ENCODE measurements around the gene GRXCR2. TPM values are rescaled to one million over a fixed set of nuclear protein-coding genes. Genes with fewer than 3 reads are reported as not detected.
A peak's percentile ranks its signal among the peaks of the same experiment; 100 is the strongest.
"Not testable (repeated sequence)": the region's sequence is repeated elsewhere in the genome, so short reads cannot be mapped to it uniquely, and the experiment has no call there.

Gene GRXCR2
- total and polyA plus RNA-seq, 2 of the 4 experiments (the other 2 are of a cell fraction), result not detected

- H2BK20ac ChIP-seq (ENCODE audit: low read depth, low read length); H3K27ac ChIP-seq (ENCODE audit: insufficient read depth, low read length); H3K4me1 ChIP-seq (ENCODE audit: control insufficient read depth, insufficient read depth, low read length); H3K9me3 ChIP-seq (ENCODE audit: control insufficient read depth, insufficient read depth, low read length); H3K27me3 ChIP-seq (ENCODE audit: control insufficient read depth, insufficient read depth, low read length); DNase-seq; H3K9me1 ChIP-seq (ENCODE audit: insufficient read depth, low read length); H4K20me1 ChIP-seq (ENCODE audit: insufficient read depth, low read length); H3K4me2 ChIP-seq (ENCODE audit: low read depth, low read length); H3K18ac ChIP-seq (ENCODE audit: low read depth, low read length); POLR2A ChIA-PET (ENCODE audit: unreplicated experiment); H3K4me3 ChIP-seq (ENCODE audit: insufficient read depth, low read depth, low read length); H3K9ac ChIP-seq (ENCODE audit: low read depth, low read length); H2BK5ac ChIP-seq (ENCODE audit: low read depth, low read length, poor library complexity, severe bottlenecking); H3K23ac ChIP-seq (ENCODE audit: low read depth, low read length); BruUV-seq (replicated peaks); H4K91ac ChIP-seq (ENCODE audit: insufficient read depth, low read depth, low read length); H3K56ac ChIP-seq (ENCODE audit: extremely low read depth, insufficient read depth, low read length); H3K36me3 ChIP-seq (ENCODE audit: control insufficient read depth, insufficient read depth, low read length); dilution Hi-C loops (cut with HindIII; ENCODE audit: low sequenced_read_pairs, unreplicated experiment); ATAC-seq (ENCODE audit: low read depth): not testable (repeated sequence)
- peak overlapping the region; percentile 79 to 90; a peak in 3 of 4 replicates for H4K8ac ChIP-seq (ENCODE audit: low read depth in 2 of 2, low read length in 2 of 2)
- H3K79me1 ChIP-seq (ENCODE audit: low read depth in 1 of 2, low read length in 2 of 2), result peaks cover 12% of the 10 kb centered on the region in 2 experiments; a peak in 3 of 4 replicates
- H2BK120ac ChIP-seq (ENCODE audit: low read depth, low read length), result 0 out of 2 replicates have a peak overlapping the region, but pooled peaks have one; percentile 0
- H2AK5ac ChIP-seq (ENCODE audit: low read depth, low read length), result peak overlapping the region; percentile 15; the same call in 1 of the 2 replicates
- H2AK9ac ChIP-seq (replicated peaks; ENCODE audit: low read depth, low read length, poor library complexity), result peak overlapping the region; percentile 50
- intact Hi-C loops (cut with micrococcal nuclease), result loop anchor here (5.0 kb wide), 1 partner anchor 51 kb away; no protein-coding TSS in a partner anchor
- WGBS, 2 experiments (ENCODE audit: extremely low coverage in 2 of 2, insufficient read length in 1 of 2), result no CpG with 5 or more reads among the region's 13 CpGs
- CTCF ChIA-PET, result interaction anchor here (0.7 kb wide), 1 partner anchor 469 kb away, joined by 8 read pairs; no protein-coding TSS in a partner anchor
- H2BK15ac ChIP-seq (ENCODE audit: low read depth, low read length), result 0 out of 3 replicates have a peak overlapping the region, but pooled peaks have one; percentile 4
- H3K14ac ChIP-seq (replicated peaks; ENCODE audit: low read depth, low read length), result 0 out of 2 replicates have a peak overlapping the region, but pooled peaks have one; percentile 87
- peak overlapping the region; percentile 67 for H3K4ac ChIP-seq (ENCODE audit: low read depth, low read length)
- peak overlapping the region; percentile 93 for H2AFZ ChIP-seq (replicated peaks; ENCODE audit: low read length, poor library complexity)
- in situ Hi-C loops (cut with MboI; ENCODE audit: low sequenced_read_pairs), result loop anchor here (10.0 kb wide), 1 partner anchor 219 kb away; no protein-coding TSS in a partner anchor
- peak overlapping the region; percentile 30; the same call in 1 of the 2 replicates for H4K5ac ChIP-seq (ENCODE audit: low read depth, low read length)
These were observed 36.6 kb downstream of the GRXCR2 start for GRCh38 chr5:145836241-145836640.
